SK-N-SH treated with all-trans-retinoic acid at 6 μM for 48 hours (cell line): ENCODE data around the gene YDJC.
"Not testable (repeated sequence)": the region's sequence is repeated elsewhere in the genome, so short reads cannot be mapped to it uniquely, and the experiment has no call there.

Source experiments
- CSDC2 ChIP-seq: fragments of 250-450 bp; sonication (Bioruptor Pico); IDR thresholded peaks from 2 replicates; pipeline ENCODE4 v1.5.0; 2020; ENCODE audit warnings: mild to moderate bottlenecking, moderate library complexity
- GLIS3 ChIP-seq: fragments of 250-450 bp; sonication (Bioruptor Pico); IDR thresholded peaks from 2 replicates; pipeline ENCODE4 v1.5.0; 2020; ENCODE audit warnings: mild to moderate bottlenecking, moderate library complexity
- OSR1 ChIP-seq: fragments of 250-450 bp; sonication (Bioruptor Pico); IDR thresholded peaks from 2 replicates; pipeline ENCODE4 v1.8.0; 2022; ENCODE audit warnings: moderate library complexity, mild to moderate bottlenecking, inconsistent platforms
- SNAI2 ChIP-seq: fragments of 250-450 bp; sonication (Bioruptor Pico); IDR thresholded peaks from 2 replicates; pipeline ENCODE4 v1.5.0; 2020; ENCODE audit warnings: mild to moderate bottlenecking, moderate library complexity
- TCF4 ChIP-seq: fragments of 250-450 bp; sonication (Bioruptor Pico); IDR thresholded peaks from 2 replicates; pipeline ENCODE4 v1.8.0; 2021; ENCODE audit warnings: mild to moderate bottlenecking, moderate library complexity, borderline replicate concordance
- ZFP30 ChIP-seq: fragments of 450-650 bp; formaldehyde crosslinking; IDR thresholded peaks from 2 replicates; pipeline ENCODE4 v1.5.0; 2022; ENCODE audit warnings: mild to moderate bottlenecking, moderate library complexity
- ZNF70 ChIP-seq: fragments of 450-650 bp; formaldehyde crosslinking; IDR thresholded peaks from 2 replicates; pipeline ENCODE4 v1.5.0; 2020; ENCODE audit warnings: mild to moderate bottlenecking, moderate library complexity
- TF ChIP-seq, protein P1 (sequence below): fragments of 250-450 bp; sonication (Bioruptor Pico); IDR thresholded peaks from 2 replicates; pipeline ENCODE4 v1.8.0; 2021; ENCODE audit warnings: low read depth, mild to moderate bottlenecking, moderate library complexity, borderline replicate concordance
- TF ChIP-seq, protein P2 (sequence below): fragments of 250-450 bp; sonication (Bioruptor Pico); IDR thresholded peaks from 2 replicates; pipeline ENCODE4 v1.5.1; 2020; ENCODE audit warnings: low read depth, mild to moderate bottlenecking, moderate library complexity

DNA sequence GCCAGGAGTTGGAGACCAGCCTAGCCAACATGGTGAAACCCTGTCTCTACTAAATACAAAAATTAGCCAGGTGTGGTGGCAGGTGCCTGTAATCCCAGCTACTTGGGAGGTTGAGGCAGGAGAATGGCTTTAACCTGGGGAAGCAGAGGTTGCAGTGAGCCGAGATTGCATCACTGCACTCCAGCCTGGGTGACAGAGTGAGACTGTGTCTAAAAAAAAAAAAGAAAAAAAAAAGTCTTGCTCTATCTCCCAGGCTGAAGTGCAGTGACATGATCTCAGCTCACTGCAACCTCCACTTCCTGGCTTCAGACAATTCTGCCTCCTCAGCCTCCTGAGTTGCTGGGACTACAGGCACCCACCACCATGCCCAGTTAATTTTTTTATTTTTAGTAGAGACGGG is 7.6 kb upstream of the YDJC start:
- TF ChIP-seq, protein P1, sequence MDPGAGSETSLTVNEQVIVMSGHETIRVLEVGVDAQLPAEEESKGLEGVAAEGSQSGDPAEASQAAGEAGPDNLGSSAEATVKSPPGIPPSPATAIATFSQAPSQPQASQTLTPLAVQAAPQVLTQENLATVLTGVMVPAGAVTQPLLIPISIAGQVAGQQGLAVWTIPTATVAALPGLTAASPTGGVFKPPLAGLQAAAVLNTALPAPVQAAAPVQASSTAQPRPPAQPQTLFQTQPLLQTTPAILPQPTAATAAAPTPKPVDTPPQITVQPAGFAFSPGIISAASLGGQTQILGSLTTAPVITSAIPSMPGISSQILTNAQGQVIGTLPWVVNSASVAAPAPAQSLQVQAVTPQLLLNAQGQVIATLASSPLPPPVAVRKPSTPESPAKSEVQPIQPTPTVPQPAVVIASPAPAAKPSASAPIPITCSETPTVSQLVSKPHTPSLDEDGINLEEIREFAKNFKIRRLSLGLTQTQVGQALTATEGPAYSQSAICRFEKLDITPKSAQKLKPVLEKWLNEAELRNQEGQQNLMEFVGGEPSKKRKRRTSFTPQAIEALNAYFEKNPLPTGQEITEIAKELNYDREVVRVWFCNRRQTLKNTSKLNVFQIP: not testable (repeated sequence)
- not testable (repeated sequence) for TF ChIP-seq TCF4 (CRISPR knock-in tag); ZNF70; CSDC2 (CRISPR knock-in tag); ZFP30 (CRISPR knock-in tag); SNAI2 (CRISPR knock-in tag); OSR1 (CRISPR knock-in tag); GLIS3 (CRISPR knock-in tag)
- TF ChIP-seq, protein P2, sequence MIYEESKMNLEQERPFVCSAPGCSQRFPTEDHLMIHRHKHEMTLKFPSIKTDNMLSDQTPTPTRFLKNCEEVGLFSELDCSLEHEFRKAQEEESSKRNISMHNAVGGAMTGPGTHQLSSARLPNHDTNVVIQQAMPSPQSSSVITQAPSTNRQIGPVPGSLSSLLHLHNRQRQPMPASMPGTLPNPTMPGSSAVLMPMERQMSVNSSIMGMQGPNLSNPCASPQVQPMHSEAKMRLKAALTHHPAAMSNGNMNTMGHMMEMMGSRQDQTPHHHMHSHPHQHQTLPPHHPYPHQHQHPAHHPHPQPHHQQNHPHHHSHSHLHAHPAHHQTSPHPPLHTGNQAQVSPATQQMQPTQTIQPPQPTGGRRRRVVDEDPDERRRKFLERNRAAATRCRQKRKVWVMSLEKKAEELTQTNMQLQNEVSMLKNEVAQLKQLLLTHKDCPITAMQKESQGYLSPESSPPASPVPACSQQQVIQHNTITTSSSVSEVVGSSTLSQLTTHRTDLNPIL (CRISPR knock-in tag): not testable (repeated sequence)
